NCI-H1092 treated with DMSO at 0.1 percent for 48 hours (cell line): Measurements from ENCODE around the gene YOD1.
A peak's percentile ranks its signal among the peaks of the same experiment; 100 is the strongest.

Source experiments
- DNase-seq: peaks from one replicate; lab custom pipeline; 2025; lab: John Stamatoyannopoulos, UW

YOD1 gene

DNA sequence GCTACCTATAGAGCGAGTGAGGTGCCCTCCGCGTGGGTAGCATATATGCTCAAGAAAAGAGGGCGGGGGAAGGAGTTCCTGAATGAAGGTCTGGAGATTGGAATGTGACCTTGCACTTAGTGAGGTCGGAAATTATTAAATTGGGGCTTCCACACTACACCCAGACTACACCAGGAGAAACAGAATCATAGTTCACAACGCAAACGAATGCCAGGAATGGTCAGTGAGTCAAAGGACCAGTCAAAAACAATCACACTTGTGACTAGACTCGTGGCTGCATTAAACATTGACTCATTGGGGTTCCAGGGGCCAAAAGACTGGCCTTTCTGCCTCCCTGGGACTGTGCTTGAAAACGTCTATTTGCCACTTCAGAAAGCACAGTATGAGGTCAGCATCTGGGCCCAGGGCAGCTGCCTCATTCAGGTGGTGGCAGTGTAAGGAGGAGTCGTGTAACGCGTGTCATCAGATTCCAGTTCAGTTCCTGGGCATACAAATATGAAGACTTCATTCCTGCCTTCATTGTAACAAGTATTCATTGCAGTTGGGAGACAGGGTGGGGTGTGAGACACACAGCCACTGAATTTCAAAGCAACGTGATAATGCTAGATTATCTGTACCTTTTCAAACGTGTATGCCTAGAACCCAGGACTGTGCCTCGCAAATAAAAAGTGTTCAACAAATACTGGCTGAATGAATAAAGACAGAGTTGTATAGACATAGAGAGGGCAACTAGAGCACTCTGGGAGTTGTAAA, at the start of gene YOD1:
TSS of gene YOD1 (minus strand) at position 18 of the 753 bp plus-strand sequence. CDS start 178 bp downstream, outside the sequence.
- DNase-seq, result peak; percentile 66

DNA sequence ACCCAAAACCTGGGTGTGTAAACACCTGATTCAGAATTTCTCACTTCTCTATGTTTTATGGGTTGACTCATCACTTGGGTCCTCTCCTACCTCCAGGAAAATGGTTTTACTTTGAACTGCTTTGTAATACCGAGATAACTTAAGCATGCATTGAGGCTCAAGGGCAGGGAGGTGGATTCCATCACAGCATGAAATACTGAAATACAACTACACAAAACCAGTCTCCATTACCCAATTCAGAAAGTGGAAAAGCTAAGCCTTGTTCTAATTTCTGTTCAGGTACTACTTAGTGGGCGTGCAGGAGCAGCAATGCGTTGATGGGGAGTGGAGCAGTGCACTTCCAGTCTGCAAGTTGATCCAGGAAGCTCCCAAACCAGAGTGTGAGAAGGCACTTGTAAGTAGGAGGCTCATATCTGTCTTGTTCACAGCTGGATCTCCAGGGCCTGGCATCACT, 46.9 kb upstream of the YOD1 start:
- DNase-seq, result no peak

DNA sequence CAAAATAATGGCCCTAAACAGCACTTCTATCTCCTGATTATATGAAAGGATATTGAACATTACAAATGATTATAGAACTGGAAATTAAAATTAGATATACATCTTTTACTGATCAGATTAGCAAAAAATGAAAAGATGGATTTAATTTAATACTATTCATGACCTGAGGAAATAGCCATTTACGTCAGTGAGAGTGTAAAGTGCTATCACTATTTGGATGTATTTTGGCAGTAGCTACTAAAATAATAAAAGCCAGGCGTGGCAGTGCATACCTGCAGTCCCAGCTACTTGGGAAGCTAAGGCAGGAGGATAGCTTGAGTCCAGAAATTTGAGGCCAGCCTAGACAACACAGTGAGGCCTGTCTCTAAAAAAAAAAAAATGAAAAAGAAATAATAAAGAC, 42.9 kb upstream of the YOD1 start:
- no peak for DNase-seq

DNA sequence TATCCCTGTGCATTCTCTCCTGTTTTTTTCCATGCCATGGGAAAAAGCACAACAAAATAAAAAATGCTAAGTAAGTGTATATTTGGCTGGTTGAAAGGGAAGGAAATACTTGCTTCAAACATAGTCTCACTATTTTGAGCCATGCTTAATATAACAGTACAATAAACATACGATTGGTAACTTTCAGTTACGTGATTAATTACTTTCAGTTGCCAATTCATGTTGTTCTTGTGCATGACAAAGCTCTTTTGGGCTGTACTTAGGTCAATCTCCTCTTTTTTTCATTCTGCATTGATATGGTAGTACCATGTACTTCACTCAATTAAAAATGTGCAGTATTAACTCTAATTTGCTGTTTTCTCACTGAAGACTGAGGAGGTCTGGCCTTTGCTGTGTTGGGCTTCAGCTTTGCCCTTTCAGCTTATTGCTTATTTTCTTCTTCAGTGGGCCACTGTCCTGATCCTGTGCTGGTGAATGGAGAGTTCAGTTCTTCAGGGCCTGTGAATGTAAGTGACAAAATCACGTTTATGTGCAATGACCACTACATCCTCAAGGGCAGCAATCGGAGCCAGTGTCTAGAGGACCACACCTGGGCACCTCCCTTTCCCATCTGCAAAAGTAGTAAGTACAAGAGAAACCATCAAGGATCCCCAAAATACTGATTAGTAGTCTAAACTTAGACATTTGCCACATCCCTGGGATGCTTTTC, 40.3 kb upstream of the YOD1 start:
- DNase-seq, result no peak

DNA sequence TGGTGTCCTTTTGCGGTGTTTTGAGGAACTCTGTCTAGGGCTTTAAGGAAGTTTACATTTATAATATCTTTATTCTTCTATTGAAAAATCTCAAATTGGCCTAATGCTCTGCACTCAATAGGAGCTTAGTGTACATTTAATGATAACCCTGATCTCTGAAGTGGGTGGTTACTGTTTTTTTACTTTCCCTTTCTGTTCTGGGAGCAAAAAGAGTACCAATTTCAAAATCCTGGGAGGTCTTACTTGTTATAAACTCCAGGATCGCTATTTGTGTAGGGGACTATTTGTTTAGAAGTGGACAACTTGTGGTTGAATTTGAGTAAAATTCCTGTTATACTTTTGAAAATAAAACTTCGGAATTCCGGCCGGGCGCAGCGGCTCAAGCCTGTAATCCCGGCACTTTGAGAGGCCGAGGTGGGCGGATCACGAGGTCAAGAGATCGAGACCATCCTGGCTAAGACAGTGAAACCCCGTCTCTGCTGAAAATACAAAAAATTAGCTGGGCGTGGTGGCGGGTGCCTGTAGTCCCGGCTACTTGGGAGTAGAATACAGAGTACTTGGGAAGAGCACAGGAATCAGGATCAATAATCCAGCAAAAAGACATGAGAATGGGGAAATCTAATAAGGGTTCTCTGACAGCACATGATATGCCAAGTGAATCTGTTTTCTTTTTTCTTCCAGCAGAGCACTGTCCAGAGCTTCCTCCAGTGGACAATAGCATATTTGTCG, 38.8 kb upstream of the YOD1 start:
- DNase-seq, result no peak

DNA sequence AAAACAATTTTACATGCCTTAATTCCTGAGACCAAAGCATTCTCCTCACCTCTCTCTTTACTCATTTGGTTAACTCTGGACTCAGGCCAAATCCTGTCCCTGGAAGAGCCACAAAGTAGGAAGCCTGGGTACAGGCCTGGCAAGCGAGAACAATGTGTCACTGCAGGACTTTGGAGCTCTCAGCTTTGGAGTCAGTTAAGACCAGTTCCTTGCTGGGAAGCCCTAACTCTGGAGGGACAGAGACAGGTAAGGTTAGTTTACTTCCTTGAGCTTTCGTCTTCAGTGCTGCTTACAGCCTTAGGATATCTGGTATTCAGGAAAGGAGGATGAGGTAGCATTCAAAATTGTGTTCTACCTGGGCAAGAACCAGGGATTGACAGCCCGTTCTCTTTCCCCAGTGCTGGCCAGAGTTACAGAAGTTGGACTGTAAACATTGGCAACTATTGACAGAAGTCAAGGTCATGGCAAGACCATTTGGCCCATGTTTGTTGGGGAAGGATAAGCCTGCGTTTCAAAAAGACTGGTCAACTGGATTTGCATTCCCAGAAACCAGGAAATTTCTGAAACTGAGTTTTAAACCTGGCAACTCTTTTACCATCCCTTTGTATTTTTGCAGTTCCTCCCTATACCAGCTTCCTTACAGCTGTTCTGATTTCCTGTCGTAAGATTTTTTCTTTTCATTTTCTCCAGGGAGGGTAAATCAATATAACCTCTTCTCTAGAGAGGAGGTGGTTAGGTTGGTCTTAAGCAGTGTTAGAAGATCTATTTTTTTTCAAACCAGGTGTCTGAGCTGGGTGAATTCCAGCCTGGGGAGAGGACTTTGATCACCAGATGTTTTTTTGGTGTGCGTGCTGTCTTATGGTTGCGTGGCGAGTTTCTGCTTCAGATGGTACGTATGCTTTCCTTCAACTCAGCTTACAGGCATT, 38.0 kb upstream of the YOD1 start, which contains the start of gene C4BPB:
TSS of gene C4BPB (plus strand) at position 160 of the 926 bp plus-strand sequence. CDS start at position 832, 672 bp downstream.
- DNase-seq, result no peak

DNA sequence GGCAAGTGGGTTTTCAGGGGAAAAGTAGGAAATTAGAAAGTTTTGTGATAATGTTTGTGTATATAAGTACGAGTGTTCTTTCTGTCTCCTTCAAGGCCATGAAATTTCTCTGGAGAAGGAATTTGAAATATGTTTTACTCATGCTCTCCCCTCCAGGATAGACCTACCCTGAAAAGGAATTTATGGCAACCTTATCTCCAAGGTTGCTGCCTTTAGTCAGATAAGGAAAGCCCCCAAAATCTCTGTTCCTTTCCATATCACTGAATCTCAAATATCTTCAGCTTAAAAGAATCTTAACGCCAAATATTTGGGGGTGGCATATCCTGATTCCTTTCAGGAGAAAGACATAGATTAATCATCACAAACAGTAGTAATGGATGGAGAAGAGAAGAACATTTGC, 37.2 kb upstream of the YOD1 start:
- DNase-seq, result no peak

DNA sequence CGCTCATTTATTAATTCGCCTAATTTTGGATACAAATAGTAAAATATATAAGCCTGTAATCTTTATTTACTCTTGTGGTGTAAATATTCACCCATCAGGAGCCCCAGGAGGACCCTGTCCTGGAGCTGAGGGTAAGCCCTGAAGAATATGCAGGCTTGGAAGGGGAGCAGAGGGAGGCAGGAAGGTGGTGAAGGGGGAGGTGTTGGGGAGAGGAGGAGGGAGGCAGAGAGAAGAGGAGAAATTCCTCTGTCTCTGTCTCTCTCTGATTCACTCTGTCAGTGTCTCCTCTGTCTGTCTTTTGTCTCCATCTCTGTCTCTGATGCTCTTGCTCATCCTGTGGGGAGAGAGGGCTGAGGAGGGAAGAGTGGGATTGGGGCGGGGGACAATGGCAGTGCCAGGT, 34.9 kb upstream of the YOD1 start:
- no peak for DNase-seq

DNA sequence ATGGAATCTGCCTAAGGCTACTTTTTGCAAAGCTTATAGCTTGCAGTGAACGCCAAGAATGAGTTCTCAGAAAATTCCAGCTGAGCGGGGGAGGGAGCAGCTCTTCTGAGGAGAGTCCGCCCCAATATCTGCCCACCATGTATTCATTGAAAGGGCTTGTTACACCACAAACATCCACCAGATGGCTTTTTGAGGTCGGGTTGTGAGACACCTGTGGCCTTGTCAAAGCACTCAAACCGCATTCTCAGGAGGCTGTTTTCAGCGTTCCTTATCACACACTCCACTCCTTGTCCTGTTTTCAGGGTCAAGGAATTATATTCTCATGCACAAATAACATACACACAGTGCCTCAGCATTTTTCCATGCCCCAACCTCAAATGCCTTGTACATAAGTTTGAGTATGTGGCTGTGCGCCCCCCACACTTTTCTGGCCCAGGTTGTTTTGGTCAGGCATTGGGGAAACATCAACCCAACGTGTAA, 33.7 kb upstream of the YOD1 start:
- peak; percentile 38 for DNase-seq

DNA sequence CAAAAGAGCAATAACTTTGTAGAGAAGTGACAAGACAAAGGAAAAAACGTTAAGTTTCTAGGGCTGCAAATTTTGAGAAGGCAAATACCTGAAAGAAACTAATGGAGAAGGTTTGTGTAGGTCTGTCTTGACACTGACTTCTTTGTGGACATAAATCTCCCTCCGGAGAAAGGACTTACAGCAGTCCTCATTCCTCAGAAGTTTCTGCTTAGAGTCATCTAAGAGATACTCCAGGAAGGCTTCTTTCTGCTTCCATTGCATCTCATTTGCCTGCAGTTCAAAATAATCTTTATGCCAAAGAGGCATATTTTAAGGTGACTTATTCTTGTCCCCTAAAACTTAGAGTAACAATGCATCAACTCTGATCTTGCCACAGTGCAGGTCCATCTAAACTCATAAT, 33.2 kb upstream of the YOD1 start:
- no peak for DNase-seq

DNA sequence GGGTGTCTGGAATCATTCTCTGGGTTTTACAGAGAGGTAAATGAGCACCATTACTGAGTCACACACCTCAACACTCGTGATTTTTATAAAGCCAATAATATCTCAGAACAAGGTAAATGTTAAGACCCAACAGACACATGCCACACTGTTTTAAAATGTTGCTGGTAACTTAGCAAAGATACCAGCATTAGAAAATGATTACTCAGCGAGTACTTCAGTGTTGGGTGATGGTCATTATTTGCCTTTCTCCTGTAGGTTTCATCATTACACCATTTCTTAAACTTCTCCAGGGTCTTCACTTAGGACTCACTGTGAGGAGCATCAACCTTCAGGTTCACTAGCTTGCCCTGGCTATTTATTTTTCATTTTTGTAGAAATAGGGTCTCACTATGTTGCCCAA, 30.8 kb upstream of the YOD1 start:
- no peak for DNase-seq

DNA sequence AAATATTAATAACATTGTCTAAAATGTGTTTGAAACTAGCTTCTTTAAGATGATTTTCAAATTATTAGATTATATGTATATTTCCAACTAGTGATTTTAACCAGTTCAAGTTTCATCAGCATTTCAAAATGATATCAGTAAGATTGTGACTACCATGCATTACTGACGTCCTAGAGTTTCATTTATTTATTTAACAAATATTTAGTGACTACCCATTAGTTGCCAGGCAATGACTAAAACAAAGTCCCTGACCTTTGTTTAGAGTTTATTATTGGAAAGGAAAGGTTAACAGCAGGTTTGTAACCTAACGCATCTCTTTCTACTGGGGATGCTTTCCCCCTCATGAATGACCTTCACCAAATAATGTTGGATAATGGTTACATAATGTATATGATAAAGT, 30.1 kb upstream of the YOD1 start:
- DNase-seq, result no peak

DNA sequence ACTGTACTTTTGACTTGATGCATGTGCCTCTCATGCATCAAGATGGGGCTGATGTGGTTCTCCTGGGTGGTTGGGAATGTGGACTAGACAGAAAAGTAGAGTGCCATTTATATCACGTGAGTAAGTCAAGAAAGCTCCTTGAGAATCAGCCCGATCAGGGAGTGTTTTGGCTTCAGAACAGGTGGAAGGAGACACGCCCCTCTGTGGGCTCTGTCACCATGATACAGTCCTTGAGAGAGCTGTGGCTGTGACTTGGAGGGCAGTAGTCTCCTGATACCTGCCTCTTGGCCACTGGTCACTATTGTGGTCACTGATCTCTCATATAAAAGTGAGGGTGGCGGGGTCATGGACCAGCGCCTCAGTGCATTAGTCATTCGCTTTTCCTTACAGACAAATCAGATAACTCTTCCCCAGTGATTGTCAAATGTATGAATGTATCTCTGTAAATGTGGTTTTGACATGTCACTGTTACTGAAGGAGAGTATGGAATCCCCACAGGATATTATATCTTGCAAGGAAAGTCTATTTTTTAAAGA, 28.8 kb upstream of the YOD1 start:
- no peak for DNase-seq

DNA sequence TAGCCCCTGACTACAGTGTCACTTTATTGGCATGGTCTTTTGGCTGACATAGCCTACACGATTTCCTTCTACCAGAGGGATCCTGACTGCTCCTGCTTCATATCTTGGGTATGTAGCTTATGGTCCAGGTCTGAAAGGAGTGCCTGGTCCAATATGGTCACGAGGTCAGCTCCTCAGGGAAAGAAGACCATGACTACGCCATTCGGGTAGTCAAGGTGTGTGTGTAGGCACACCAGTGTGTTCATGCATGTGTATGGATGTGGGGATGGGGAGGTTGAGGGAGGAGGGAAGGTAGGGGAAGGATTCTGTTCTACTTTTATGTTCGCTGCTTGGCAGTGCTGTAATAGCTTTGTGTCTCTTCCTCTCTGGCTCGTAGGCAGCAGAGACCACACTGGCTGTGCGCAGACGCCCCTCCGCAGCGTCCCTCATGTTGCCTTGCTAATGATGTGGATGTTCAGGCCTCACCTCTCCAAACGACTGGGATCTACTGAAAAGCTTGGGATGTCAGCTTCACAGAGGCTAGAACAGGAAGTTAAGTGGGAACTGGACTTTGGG, 27.6 kb upstream of the YOD1 start:
- DNase-seq, result no peak

DNA sequence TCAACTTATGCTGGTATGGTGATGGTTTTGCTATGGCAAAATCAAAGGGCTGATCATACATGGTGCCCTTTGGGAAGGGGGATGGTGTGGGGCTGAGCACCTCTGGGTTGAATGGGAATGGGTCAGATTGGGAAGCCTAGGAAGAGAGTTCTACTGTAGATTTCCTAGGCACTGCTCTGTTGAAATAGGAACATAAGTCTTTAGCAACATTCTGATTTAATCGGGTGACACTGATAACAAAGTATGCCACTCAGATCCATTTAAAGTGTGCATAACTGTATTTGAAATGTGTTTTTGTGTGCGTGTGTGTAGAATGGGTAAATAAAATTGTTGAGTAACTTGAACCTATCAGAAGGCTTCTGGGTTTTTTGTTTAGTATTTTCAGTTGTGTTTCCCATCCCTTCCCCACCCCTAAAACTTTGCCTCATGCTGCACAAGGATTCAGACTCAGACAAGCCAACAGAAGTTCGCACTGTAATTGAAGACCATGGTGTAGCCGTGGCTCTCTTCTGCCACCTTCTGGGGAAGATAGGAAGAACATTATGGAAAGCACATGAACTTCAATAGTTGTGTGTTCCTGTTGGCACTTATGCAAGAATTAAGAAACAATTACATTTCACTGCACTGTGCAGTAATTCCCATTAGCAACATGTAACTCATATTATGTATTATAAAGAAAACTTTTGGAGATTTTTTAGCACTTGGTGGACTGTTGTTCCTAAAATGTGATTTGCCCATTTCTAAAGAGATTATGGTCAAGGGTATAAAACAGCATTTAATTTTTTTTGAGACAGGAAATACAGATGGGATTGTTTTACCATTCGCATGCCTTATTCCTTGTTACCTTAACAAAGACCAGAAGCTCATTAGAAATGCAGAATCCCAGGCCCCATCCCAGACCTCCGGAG, 26.7 kb upstream of the YOD1 start:
- peak; percentile 77 for DNase-seq

DNA sequence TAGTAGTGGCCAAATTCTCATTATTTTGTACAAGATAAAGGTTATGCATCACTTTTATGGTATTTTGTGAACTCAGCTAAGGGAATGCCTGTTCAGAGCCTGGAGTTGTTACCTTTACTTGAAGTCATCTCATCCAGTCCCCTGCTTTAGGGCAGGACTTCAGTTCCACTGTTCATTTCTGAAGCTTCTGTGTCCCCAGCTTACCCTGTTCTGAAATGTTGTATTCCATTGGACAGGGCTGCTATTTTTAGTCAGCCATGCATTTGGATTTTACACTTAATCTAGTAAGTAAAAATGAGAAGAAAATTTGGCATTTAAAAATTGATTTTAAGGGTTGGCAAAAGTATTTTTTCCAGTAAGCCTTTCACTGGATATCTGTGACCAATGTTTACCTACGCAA, 26.0 kb upstream of the YOD1 start:
- no peak for DNase-seq

DNA sequence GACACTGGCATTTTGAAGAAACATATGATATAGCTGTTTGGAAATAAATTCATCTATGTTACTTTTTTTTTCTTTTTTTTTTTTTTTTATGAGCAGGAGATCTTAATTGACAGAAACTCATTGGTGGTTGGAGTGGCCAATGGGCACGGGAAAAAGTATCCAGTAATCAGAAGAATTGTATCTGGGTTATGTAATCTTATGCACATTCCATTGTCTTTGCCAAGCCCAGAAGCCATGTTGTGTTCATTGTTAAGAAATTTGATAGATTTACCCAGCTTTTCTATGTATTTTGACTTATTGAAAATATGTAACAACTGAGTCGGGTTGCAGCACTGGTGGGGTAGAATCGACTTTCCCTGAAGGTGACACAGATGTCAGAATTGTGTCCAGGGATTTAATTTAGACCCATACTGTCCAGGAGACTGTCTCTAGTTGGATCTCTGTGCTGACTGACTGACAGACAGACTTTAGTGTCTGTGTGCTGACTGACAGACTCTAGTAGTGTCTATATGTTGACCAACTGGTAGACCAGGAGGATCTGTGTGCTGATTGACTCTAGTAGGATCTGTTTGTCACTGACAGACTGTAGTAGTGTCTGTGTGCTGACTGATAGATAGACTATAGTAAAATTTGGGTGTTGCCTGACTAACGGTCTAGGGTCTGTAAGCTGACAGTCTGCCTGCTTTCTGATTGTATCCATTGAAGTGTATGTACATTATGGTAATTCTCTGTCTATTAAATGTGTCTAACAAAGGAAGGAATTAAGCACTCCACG, 25.4 kb upstream of the YOD1 start:
- DNase-seq, result no peak

DNA sequence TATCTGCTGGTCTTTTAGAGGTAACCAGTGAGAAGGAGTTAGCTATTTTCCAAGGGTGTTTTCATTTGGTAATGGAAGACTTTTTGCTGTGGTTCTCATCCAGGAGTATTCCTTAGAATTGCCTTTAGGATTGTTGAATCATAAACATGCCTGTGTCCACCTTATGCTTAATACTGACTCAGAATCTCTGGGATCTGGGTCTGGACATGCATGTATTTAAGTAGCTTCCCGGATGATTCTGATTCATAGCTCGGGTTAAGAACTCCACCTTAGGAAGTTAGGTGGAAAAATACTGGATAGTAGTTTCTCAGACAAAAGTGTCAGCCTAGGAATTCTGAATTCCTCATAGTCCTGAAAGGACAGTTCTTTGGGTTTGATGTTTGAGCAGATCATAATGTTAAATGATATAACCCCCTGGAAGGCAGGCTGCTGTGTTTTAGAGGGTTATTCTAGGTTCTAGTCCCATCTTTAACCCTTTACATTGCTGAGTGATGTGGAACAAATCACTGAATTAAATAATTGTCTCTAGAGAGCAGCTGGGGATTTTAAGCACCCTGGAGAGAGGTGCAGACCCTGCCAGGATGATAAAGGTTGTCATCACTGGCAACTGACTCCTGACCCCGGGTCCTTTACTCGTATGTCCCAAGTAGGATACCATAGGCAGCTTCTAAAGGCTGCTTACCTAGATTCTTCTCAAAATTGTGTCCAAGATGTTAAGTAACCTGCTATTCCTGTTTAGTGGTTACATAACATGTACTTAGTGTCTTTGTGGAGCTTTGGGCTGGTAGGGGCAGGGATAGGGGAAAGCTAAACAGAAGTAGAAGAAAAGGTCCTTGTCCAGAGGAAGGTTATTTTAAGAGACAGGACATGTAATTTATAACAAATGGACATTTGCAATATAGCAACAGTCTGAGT, 23.2 kb upstream of the YOD1 start:
- DNase-seq, result no peak
